Endodermal cell (in vitro differentiated cells): ENCODE data around the gene GALNT16. TPM values are rescaled to one million over a fixed set of nuclear protein-coding genes. Genes with fewer than 3 reads are reported as not detected.

Source experiments
- DNase-seq: peaks from one replicate; pipeline ENCODE4 v3.0.0-alpha.2; 2017
- H3K27ac ChIP-seq: 2 replicates; pipeline ENCODE4 v1.5.1; 2013; ENCODE audit warnings: mild to moderate bottlenecking, low read depth, low read length, moderate library complexity
- H3K27me3 ChIP-seq: 2 replicates; pipeline ENCODE4 v1.6.1; 2013; ENCODE audit warnings: mild to moderate bottlenecking, low read length, moderate library complexity; ENCODE audit not compliant: insufficient read depth, control insufficient read depth, poor library complexity, severe bottlenecking
- H3K36me3 ChIP-seq: 2 replicates; pipeline ENCODE4 v1.7.0; 2013; ENCODE audit warnings: mild to moderate bottlenecking, low read length, moderate library complexity; ENCODE audit not compliant: control insufficient read depth, insufficient read depth
- H3K4me1 ChIP-seq: one replicate; pipeline ENCODE4 v1.7.0; 2013; ENCODE audit warnings: low read length; ENCODE audit not compliant: control insufficient read depth, insufficient read depth
- H3K4me3 ChIP-seq: 2 replicates; pipeline ENCODE4 v1.5.1; 2013; ENCODE audit warnings: mild to moderate bottlenecking, low read length, moderate library complexity
- H3K9ac ChIP-seq: 2 replicates; pipeline ENCODE4 v1.6.1; 2013; ENCODE audit warnings: mild to moderate bottlenecking, low read length, moderate library complexity; ENCODE audit not compliant: poor library complexity, severe bottlenecking; ENCODE audit errors: extremely low read depth
- H3K9me3 ChIP-seq: 2 replicates; pipeline ENCODE4 v1.6.1; 2013; ENCODE audit warnings: mild to moderate bottlenecking, low read length, moderate library complexity; ENCODE audit not compliant: control insufficient read depth
- H3K27ac Mint-ChIP-seq: 2 replicates; pipeline ENCODE4 v1.8.0; 2020; ENCODE audit warnings: mixed read lengths
- H3K27me3 Mint-ChIP-seq: 2 replicates; pipeline ENCODE4 v1.8.0; 2021; ENCODE audit warnings: mild to moderate bottlenecking, mixed read lengths; ENCODE audit not compliant: insufficient read depth
- H3K36me3 Mint-ChIP-seq: 2 replicates; pipeline ENCODE4 v1.8.0; 2020; ENCODE audit warnings: low read depth, mixed read lengths
- H3K4me1 Mint-ChIP-seq: 2 replicates; pipeline ENCODE4 v1.8.0; 2020; ENCODE audit warnings: mixed read lengths
- H3K4me3 Mint-ChIP-seq: 2 replicates; pipeline ENCODE4 v1.8.0; 2020; ENCODE audit warnings: mild to moderate bottlenecking, moderate library complexity, mixed read lengths
- H3K9me3 Mint-ChIP-seq: 2 replicates; pipeline ENCODE4 v1.8.0; 2020; ENCODE audit warnings: mild to moderate bottlenecking, mixed read lengths
- WGBS, 2 experiments: methylation state at CpG; one replicate each; pipeline versions ENCODE4 v1.1.5 to v1.1.7; 2013; ENCODE audit warnings: missing lambda C conversion rate in 2 of 2, mixed read lengths in 1 of 2; ENCODE audit not compliant: insufficient coverage in 1 of 2, insufficient read length in 1 of 2; 5-methylcytosine and 5-hydroxymethylcytosine counted together
- total RNA-seq, 2 donors: library from RNA; stranded (reverse); fragmentation: NEBNext Ultra II Directional in 1 of 2; extraction: Animal tissue kit (Norgen Biotek cat#: 25700) in 1 of 2; gene quantifications; 2 replicates in 1 of 2; 3 replicates in 1 of 2; pipeline ENCODE4 v1.2.1, GENCODE V29; 2021
- TF ChIP-seq, protein P1 (sequence below): fragments of 200-600 bp; sonication (generic); conservative IDR thresholded peaks from 2 replicates; pipeline ENCODE4 v1.5.0; 2021; ENCODE audit warnings: antibody characterized with exemption, mild to moderate bottlenecking

The GALNT16 gene
- total RNA-seq, 2 donors from 2014 or later = 2.2 to 8.0 TPM

DNA sequence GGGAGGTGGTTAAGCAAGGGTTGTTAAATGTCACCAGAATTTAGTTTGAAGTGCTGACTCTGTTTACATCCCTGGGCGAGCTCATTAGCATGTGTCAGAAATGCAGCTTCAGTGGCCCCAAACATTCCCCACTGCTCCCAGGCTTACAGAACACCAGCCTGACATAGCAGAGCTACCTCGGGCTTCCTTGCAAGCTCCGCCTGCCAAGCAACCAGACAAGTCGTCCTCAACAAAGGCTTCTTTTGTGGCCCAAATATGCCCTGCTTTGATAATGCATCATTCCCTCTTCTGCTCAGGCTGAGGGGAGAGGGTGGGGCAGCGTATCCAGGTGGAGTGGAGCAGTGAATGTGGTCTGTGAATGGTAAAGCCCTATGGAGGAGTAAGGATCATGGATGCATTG lies 110.1 kb downstream of the GALNT16 start:
- TF ChIP-seq, protein P1, sequence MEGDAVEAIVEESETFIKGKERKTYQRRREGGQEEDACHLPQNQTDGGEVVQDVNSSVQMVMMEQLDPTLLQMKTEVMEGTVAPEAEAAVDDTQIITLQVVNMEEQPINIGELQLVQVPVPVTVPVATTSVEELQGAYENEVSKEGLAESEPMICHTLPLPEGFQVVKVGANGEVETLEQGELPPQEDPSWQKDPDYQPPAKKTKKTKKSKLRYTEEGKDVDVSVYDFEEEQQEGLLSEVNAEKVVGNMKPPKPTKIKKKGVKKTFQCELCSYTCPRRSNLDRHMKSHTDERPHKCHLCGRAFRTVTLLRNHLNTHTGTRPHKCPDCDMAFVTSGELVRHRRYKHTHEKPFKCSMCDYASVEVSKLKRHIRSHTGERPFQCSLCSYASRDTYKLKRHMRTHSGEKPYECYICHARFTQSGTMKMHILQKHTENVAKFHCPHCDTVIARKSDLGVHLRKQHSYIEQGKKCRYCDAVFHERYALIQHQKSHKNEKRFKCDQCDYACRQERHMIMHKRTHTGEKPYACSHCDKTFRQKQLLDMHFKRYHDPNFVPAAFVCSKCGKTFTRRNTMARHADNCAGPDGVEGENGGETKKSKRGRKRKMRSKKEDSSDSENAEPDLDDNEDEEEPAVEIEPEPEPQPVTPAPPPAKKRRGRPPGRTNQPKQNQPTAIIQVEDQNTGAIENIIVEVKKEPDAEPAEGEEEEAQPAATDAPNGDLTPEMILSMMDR = no peak
- Histone ChIP-seq H3K36me3 (peaks cover 6% of the 10 kb centered on the region), H3K27me3 (no peaks in the 10 kb centered on the region), H3K9ac (no peak overlapping the region), H3K27ac (no peak overlapping the region), H3K9me3 (peaks cover 2% of the 10 kb centered on the region), H3K4me3 (no peak overlapping the region), H3K4me1 (no peaks in the 10 kb centered on the region)
- H3K4me3 Mint-ChIP-seq = no peak overlapping the region
- peaks cover 16% of the 10 kb centered on the region for H3K36me3 Mint-ChIP-seq
- peaks cover 2% of the 10 kb centered on the region for H3K4me1 Mint-ChIP-seq
- DNase-seq = no peak
- 80 to 81% methylated on average over 2 to 5 of the region's 5 CpGs for WGBS, 2 experiments
- H3K27ac Mint-ChIP-seq = no peak overlapping the region
- no peaks in the 10 kb centered on the region for H3K27me3 Mint-ChIP-seq
- H3K9me3 Mint-ChIP-seq = peaks cover 6% of the 10 kb centered on the region

DNA sequence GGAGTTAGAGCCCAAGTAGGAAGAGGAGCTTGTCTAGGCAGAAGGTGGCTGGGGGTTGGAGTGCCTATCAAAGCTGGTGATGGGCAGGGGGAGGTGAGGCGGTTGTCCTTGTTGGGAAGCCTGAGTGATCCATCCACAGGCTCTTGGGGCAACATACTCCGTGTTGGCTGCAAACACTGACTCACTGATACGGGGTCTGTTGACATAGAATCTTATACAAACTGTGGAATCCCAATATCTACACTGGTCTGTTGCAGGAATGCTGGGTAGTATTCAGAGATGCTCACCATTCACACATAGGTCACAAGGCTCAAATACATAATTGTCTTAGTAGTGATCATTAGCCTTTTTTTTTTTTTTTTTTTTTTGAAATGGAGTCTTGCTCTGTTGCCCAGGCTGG lies 112.2 kb downstream of the GALNT16 start:
- H3K4me1 ChIP-seq = no peaks in the 10 kb centered on the region
- peaks cover 36% of the 10 kb centered on the region for H3K36me3 Mint-ChIP-seq
- peaks cover 21% of the 10 kb centered on the region for H3K9me3 ChIP-seq
- H3K27ac ChIP-seq = no peak overlapping the region
- H3K36me3 ChIP-seq = peaks cover 26% of the 10 kb centered on the region
- H3K27me3 ChIP-seq = no peaks in the 10 kb centered on the region
- H3K27ac Mint-ChIP-seq = no peak overlapping the region
- no peak overlapping the region for H3K4me3 Mint-ChIP-seq
- no peaks in the 10 kb centered on the region for H3K27me3 Mint-ChIP-seq
- no peak overlapping the region for H3K4me3 ChIP-seq
- H3K4me1 Mint-ChIP-seq = peaks cover 2% of the 10 kb centered on the region
- 91 to 94% methylated on average over 3 of the region's 3 CpGs for WGBS, 2 experiments
- TF ChIP-seq, protein P1 = no peak
- DNase-seq = no peak
- no peak overlapping the region for H3K9ac ChIP-seq
- peaks cover 15% of the 10 kb centered on the region for H3K9me3 Mint-ChIP-seq

DNA sequence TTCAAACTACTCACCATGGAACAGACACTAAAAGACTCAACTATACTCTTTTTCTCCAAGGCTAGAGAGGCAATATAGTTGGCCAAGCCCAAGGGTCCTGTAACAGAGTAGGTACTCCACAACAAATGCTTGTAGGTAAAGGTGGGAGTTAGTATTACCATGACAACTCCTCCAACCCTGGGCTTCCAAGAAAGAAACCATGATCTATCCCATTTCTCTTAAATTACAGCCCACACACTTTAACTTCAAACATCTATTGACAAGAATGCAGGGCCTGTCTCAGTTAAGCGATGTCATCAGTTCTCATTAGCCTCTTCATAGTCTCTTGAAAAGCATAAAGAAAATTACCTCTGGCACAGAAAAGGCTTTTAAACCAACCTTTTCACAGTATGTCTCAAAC lies 113.1 kb downstream of the GALNT16 start:
- 97% methylated on average over 1 of the region's 1 CpG; no CpG with 5 or more reads in 1 of the 2 experiments for WGBS, 2 experiments
- peaks cover 15% of the 10 kb centered on the region for H3K9me3 Mint-ChIP-seq
- no peak overlapping the region for H3K4me3 Mint-ChIP-seq
- Histone ChIP-seq H3K27me3 (no peaks in the 10 kb centered on the region), H3K4me1 (no peaks in the 10 kb centered on the region), H3K9ac (no peak overlapping the region), H3K27ac (no peak overlapping the region), H3K9me3 (peaks cover 21% of the 10 kb centered on the region), H3K4me3 (no peak overlapping the region), H3K36me3 (peaks cover 34% of the 10 kb centered on the region)
- peaks cover 2% of the 10 kb centered on the region for H3K4me1 Mint-ChIP-seq
- H3K27ac Mint-ChIP-seq = no peak overlapping the region
- H3K27me3 Mint-ChIP-seq = no peaks in the 10 kb centered on the region
- H3K36me3 Mint-ChIP-seq = peaks cover 40% of the 10 kb centered on the region
- TF ChIP-seq, protein P1 = no peak
- DNase-seq = no peak
